H1 (cell line): Measurements from ENCODE around the gene GPS2. TPM values are rescaled to one million over a fixed set of nuclear protein-coding genes. Genes with fewer than 3 reads are reported as not detected.
A peak's percentile ranks its signal among the peaks of the same experiment; 100 is the strongest.

Experiments
- CTCF ChIA-PET: fragments of 300-600 bp; sonication (Branson Sonifier 250); formaldehyde crosslinking; loops from one replicate; lab custom pipeline; 2021; ENCODE audit not compliant: partially characterized antibody; lab: Charles Lee
- POLR2A ChIA-PET: fragments of 300-600 bp; sonication (Branson Sonifier 250); formaldehyde crosslinking; loops from one replicate; lab custom pipeline; 2021; ENCODE audit warnings: inconsistent platforms; ENCODE audit not compliant: partially characterized antibody; lab: Charles Lee
- DNase-seq, 2 experiments: peaks; one replicate each; pipeline versions ENCODE4 v3.0.0 to v3.0.0-alpha.2; 2010 to 2022; ENCODE audit warnings: low spot score in 2 of 2, low read depth in 1 of 2, mixed read lengths in 1 of 2
- FAIRE-seq: peaks from 2 replicates; lab custom pipeline; 2011; peaks lifted over from hg19 to GRCh38; lab: Jason Lieb, UNC
- H2AFZ ChIP-seq: 2 replicates; pipeline ENCODE4 v1.8.1; 2012; ENCODE audit warnings: low read length, inconsistent platforms
- H2AK5ac ChIP-seq: 2 replicates; pipeline ENCODE4 v1.6.1; 2013; ENCODE audit warnings: low read depth, low read length
- H2BK120ac ChIP-seq: replicated peaks from 2 replicates; pipeline ENCODE3; 2013; ENCODE audit warnings: low read depth, low read length, inconsistent platforms
- H2BK12ac ChIP-seq: 2 replicates; pipeline ENCODE4 v1.6.1; 2013; ENCODE audit warnings: low read depth, low read length
- H2BK15ac ChIP-seq: 2 replicates; pipeline ENCODE4 v1.6.1; 2013; ENCODE audit warnings: low read length
- H2BK20ac ChIP-seq: 2 replicates; pipeline ENCODE4 v1.6.1; 2013; ENCODE audit warnings: low read length
- H2BK5ac ChIP-seq: 2 replicates; pipeline ENCODE4 v1.6.1; 2013; ENCODE audit warnings: low read depth, low read length
- H3K14ac ChIP-seq: 2 replicates; pipeline ENCODE4 v1.6.1; 2013; ENCODE audit warnings: inconsistent platforms; ENCODE audit not compliant: insufficient read length
- H3K18ac ChIP-seq: 2 replicates; pipeline ENCODE4 v1.6.1; 2013; ENCODE audit warnings: low read length; ENCODE audit errors: extremely low read depth
- H3K23ac ChIP-seq: 2 replicates; pipeline ENCODE4 v1.6.1; 2013; ENCODE audit warnings: inconsistent platforms; ENCODE audit not compliant: insufficient read length
- H3K23me2 ChIP-seq: 2 replicates; pipeline ENCODE4 v1.6.1; 2013; ENCODE audit warnings: low read depth, low read length
- H3K27ac ChIP-seq: 2 replicates; pipeline ENCODE4 v1.6.1; 2011; ENCODE audit warnings: low read depth, low read length, inconsistent platforms
- H3K27me3 ChIP-seq, 4 experiments: replicated peaks in 1 of 4; 1 replicate in 1 of 4; 2 replicates in 3 of 4; pipeline versions ENCODE4 v1.6.1 to v1.8.1; 2011 to 2013; ENCODE audit warnings: low read length in 3 of 4, mild to moderate bottlenecking in 3 of 4, inconsistent platforms in 2 of 4, mixed read lengths in 2 of 4, moderate library complexity in 1 of 4; ENCODE audit not compliant: control insufficient read depth in 3 of 4, insufficient read depth in 3 of 4; ENCODE audit errors: extremely low read depth in 1 of 4
- H3K36me3 ChIP-seq, 4 experiments: 2 replicates each; pipeline versions ENCODE4 v1.6.1 to v1.8.1; 2011 to 2013; ENCODE audit warnings: mild to moderate bottlenecking in 4 of 4, low read length in 3 of 4, moderate library complexity in 2 of 4, control low read depth in 1 of 4, inconsistent platforms in 1 of 4; ENCODE audit not compliant: insufficient read depth in 4 of 4, control insufficient read depth in 2 of 4
- H3K4ac ChIP-seq: replicated peaks from 2 replicates; pipeline ENCODE3; 2013; ENCODE audit warnings: low read length, low read depth, mixed read lengths, inconsistent platforms; ENCODE audit not compliant: insufficient read length
- H3K4me1 ChIP-seq, 4 experiments: replicated peaks in 1 of 4; 1 replicate in 1 of 4; 2 replicates in 3 of 4; pipeline versions ENCODE4 v1.6.1 to v1.8.1; 2011 to 2013; ENCODE audit warnings: low read length in 3 of 4, inconsistent platforms in 2 of 4, mixed read lengths in 1 of 4; ENCODE audit not compliant: insufficient read depth in 4 of 4, control insufficient read depth in 3 of 4
- H3K4me2 ChIP-seq, 2 experiments: 2 replicates each; pipeline versions ENCODE4 v1.6.1 to v1.8.1; 2011 to 2013; ENCODE audit warnings: low read depth in 2 of 2, low read length in 2 of 2, control low read depth in 1 of 2, inconsistent platforms in 1 of 2, mild to moderate bottlenecking in 1 of 2; ENCODE audit not compliant: insufficient read depth in 1 of 2
- H3K4me3 ChIP-seq, 4 experiments: fragments of 200-600, 300-600 bp in 1 of 4; sonication (generic), shearing (Covaris generic), sonication (Bioruptor Twin) in 1 of 4; 2 replicates each; pipeline versions ENCODE4 v1.5.1 to v1.8.1; 2011 to 2016; ENCODE audit warnings: low read length in 4 of 4, low read depth in 3 of 4, control low read depth in 2 of 4, inconsistent platforms in 2 of 4, mild to moderate bottlenecking in 2 of 4, mixed read lengths in 1 of 4, moderate library complexity in 1 of 4; ENCODE audit not compliant: insufficient read depth in 2 of 4; ENCODE audit errors: extremely low read depth in 1 of 4
- H3K56ac ChIP-seq: replicated peaks from 2 replicates; pipeline ENCODE3; 2013; ENCODE audit warnings: low read depth, mild to moderate bottlenecking, mixed read lengths, low read length, inconsistent platforms; ENCODE audit not compliant: insufficient read length
- H3K79me1 ChIP-seq: 2 replicates; pipeline ENCODE4 v1.6.1; 2013; ENCODE audit warnings: low read depth, low read length, control low read depth
- H3K79me2 ChIP-seq, 2 experiments: 2 replicates each; pipeline versions ENCODE4 v1.6.1 to v1.8.1; 2012 to 2013; ENCODE audit warnings: low read length in 2 of 2, mild to moderate bottlenecking in 2 of 2, inconsistent platforms in 1 of 2; ENCODE audit not compliant: insufficient read depth in 2 of 2, control insufficient read depth in 1 of 2
- H3K9ac ChIP-seq, 4 experiments: replicated peaks in 1 of 4; 1 replicate in 1 of 4; 2 replicates in 3 of 4; pipeline versions ENCODE4 v1.6.1 to v1.8.1; 2011 to 2013; ENCODE audit warnings: low read depth in 3 of 4, low read length in 3 of 4, control low read depth in 2 of 4, mild to moderate bottlenecking in 2 of 4, moderate library complexity in 2 of 4, inconsistent platforms in 1 of 4; ENCODE audit errors: extremely low read depth in 1 of 4
- H3K9me3 ChIP-seq, 2 experiments: 2 replicates each; pipeline versions ENCODE4 v1.6.1 to v1.8.1; 2012 to 2013; ENCODE audit warnings: mild to moderate bottlenecking in 2 of 2, moderate library complexity in 2 of 2, control low read depth in 1 of 2, inconsistent platforms in 1 of 2, low read depth in 1 of 2, low read length in 1 of 2, mixed read lengths in 1 of 2; ENCODE audit not compliant: insufficient read depth in 2 of 2
- H4K20me1 ChIP-seq, 2 experiments: replicated peaks in 1 of 2; 2 replicates each; pipeline versions ENCODE3 to v1.8.1; 2011 to 2013; ENCODE audit warnings: inconsistent platforms in 2 of 2, low read length in 2 of 2, mild to moderate bottlenecking in 1 of 2; ENCODE audit not compliant: insufficient read depth in 2 of 2, control insufficient read depth in 1 of 2
- H4K5ac ChIP-seq: 2 replicates; pipeline ENCODE4 v1.6.1; 2013; ENCODE audit warnings: low read length, low read depth, mixed read lengths, inconsistent platforms; ENCODE audit not compliant: insufficient read length
- H4K8ac ChIP-seq: 2 replicates; pipeline ENCODE4 v1.8.0; 2013; ENCODE audit warnings: mild to moderate bottlenecking, moderate library complexity, low read length, inconsistent platforms; ENCODE audit not compliant: insufficient read depth; ENCODE audit errors: extremely low read depth
- H4K91ac ChIP-seq: replicated peaks from 2 replicates; pipeline ENCODE3; 2013; ENCODE audit warnings: low read length, mixed read lengths, inconsistent platforms; ENCODE audit not compliant: insufficient read length
- CHD2 ChIP-seq: IDR thresholded peaks from 2 replicates; pipeline ENCODE4 v1.6.1; 2012; ENCODE audit warnings: low read length, improper control_type of control experiment
- JUN ChIP-seq: IDR thresholded peaks from 2 replicates; pipeline ENCODE4 v1.6.1; 2011; ENCODE audit warnings: low read depth, mild to moderate bottlenecking, improper control_type of control experiment, low read length
- POLR2AphosphoS5 ChIP-seq: IDR thresholded peaks from 2 replicates; pipeline ENCODE4 v1.6.1; 2011; ENCODE audit warnings: low read depth, low read length
- WGBS, 2 experiments: shearing (Covaris generic) in 1 of 2; methylation state at CpG; one replicate each; pipeline versions ENCODE4 v1.1.6 to v1.1.7; 2013 to 2015; ENCODE audit warnings: low lambda C conversion rate in 2 of 2, mixed read lengths in 2 of 2, inconsistent platforms in 1 of 2, low coverage in 1 of 2, missing lambda C conversion rate in 1 of 2; ENCODE audit not compliant: insufficient replicate concordance in 2 of 2, insufficient coverage in 1 of 2, insufficient read length in 1 of 2; ENCODE audit errors: extremely low coverage in 1 of 2, missing lambda C conversion rate in 1 of 2; 5-methylcytosine and 5-hydroxymethylcytosine counted together
- polyA plus RNA-seq, 7 experiments: library from polyadenylated mRNA; depleted of rRNA in 3 of 7; stranded (reverse) in 5 of 7; unstranded in 2 of 7; fragments of >200 nt in 5 of 7; fragments of 200-250 nt in 2 of 7; gene quantifications; 1 replicate in 5 of 7; 2 replicates in 1 of 7; 4 replicates in 1 of 7; pipeline versions ENCODE4 v1.2.1 to v1.2.3, GENCODE V29; 2011 to 2013; ENCODE audit warnings: missing spikeins in 2 of 7, mixed read lengths in 2 of 7
- total RNA-seq: library from RNA; stranded (reverse); fragmentation: NEBNext Ultra II Directional; extraction: Animal tissue kit (Norgen Biotek cat#: 25700); gene quantifications from 2 replicates; pipeline ENCODE4 v1.2.1, GENCODE V29; 2021

GPS2 gene
- total and polyA plus RNA-seq, 2 of the 8 experiments (the other 6 are each of a cell fraction or from before 2014, with no cell fraction given): 67.0 to 152 TPM

GRCh38 chr17:7309628-7310027 is 5.5 kb downstream of the GPS2 start:
- Histone ChIP-seq H3K14ac (no peak overlapping the region), H2BK12ac (no peak overlapping the region), H2BK20ac (no peak overlapping the region), H2BK120ac (no peak overlapping the region), H4K8ac (no peak overlapping the region), H3K27me3 (no peaks in the 10 kb centered on the region), H3K4ac (no peak overlapping the region), H3K23ac (no peak overlapping the region), H2BK15ac (no peak overlapping the region), H3K27ac (no peak overlapping the region), H2BK5ac (no peak overlapping the region), H3K23me2 (peaks cover 10% of the 10 kb centered on the region), H2AK5ac (no peak overlapping the region), H3K9ac (no peak overlapping the region; a peak in 1 of 7 replicates), H3K79me2 (peaks cover 17 to 43% of the 10 kb centered on the region in 2 experiments), H3K4me1 (peaks cover 0 to 14% (median 6%) of the 10 kb centered on the region in 4 experiments; a peak in 5 of 7 replicates), H3K18ac (no peak overlapping the region), H2AFZ (no peak overlapping the region), H3K56ac (no peak overlapping the region), H3K4me3 (peak overlapping the region in 3 of 4 experiments; percentile 87 to 97 (median 89); a peak in 4 of 8 replicates), H3K79me1 (peaks cover 12% of the 10 kb centered on the region), H3K4me2 (peak overlapping the region; percentile 88 to 99; a peak in 3 of 4 replicates), H4K20me1 (peaks cover 21 to 28% of the 10 kb centered on the region in 2 experiments), H4K91ac (no peak overlapping the region), H4K5ac (no peak overlapping the region), H3K9me3 (no peaks in the 10 kb centered on the region), H3K36me3 (peaks cover 27 to 46% (median 36%) of the 10 kb centered on the region in 4 experiments)
- FAIRE-seq: no peak
- TF ChIP-seq JUN: no peak
- TF ChIP-seq CHD2: no peak
- peak; percentile 39 for TF ChIP-seq POLR2AphosphoS5
- WGBS, 2 experiments: 90% methylated on average over 12 of the region's 12 CpGs; no CpG with 5 or more reads in 1 of the 2 experiments
- ChIA-PET POLR2A (interaction anchor here (0.8 to 11.3 kb wide), 19 partner anchors 8 to 252 kb away, joined by 3 to 223 read pairs (median 7); partner anchors contain the start of genes ACAP1, CLDN7, DLG4 and KCTD11), CTCF (interaction anchor here (1.4 to 4.5 kb wide), 3 partner anchors 12 to 264 kb away, joined by 5 to 22 read pairs (median 5); no protein-coding TSS in a partner anchor)
- no peak for DNase-seq
